Esophagus squamous epithelium (tissue), 5 donors: ENCODE data around the gene DNAH1. TPM values are rescaled to one million over a fixed set of nuclear protein-coding genes. Genes with fewer than 3 reads are reported as not detected.
"Not testable (repeated sequence)": the region's sequence is repeated elsewhere in the genome, so short reads cannot be mapped to it uniquely, and the experiment has no call there.

Experiments used
- DNase-seq: peaks from one replicate; lab custom pipeline; 2025; lab: John Stamatoyannopoulos, UW
- H3K27ac ChIP-seq, 4 donors: fragments of 200-600 bp; sonication (generic); one replicate each; pipeline ENCODE4 v1.5.1; 2016 to 2019; ENCODE audit warnings: mild to moderate bottlenecking in 1 of 4
- H3K27me3 ChIP-seq, 4 donors: fragments of 200-600 bp; sonication (generic); 1 replicate in 3 of 4; 2 replicates in 1 of 4; pipeline versions ENCODE4 v1.5.1 to v1.6.0; 2017 to 2021; ENCODE audit warnings: antibody characterized with exemption in 1 of 4
- H3K36me3 ChIP-seq, 3 donors: fragments of 200-600 bp; sonication (generic); one replicate each; pipeline ENCODE4 v1.5.1; 2016 to 2019
- H3K4me1 ChIP-seq, 3 donors: fragments of 200-600 bp; sonication (generic); one replicate each; pipeline ENCODE4 v1.5.1; 2017 to 2019
- H3K4me3 ChIP-seq, 4 donors: fragments of 200-600 bp; sonication (generic); 1 replicate in 3 of 4; 2 replicates in 1 of 4; pipeline ENCODE4 v1.5.1; 2016 to 2019; ENCODE audit warnings: mild to moderate bottlenecking in 2 of 4, moderate library complexity in 1 of 4
- H3K9me3 ChIP-seq, 3 donors: fragments of 200-600 bp; sonication (generic); one replicate each; pipeline ENCODE4 v1.5.1; 2016 to 2019
- CTCF ChIP-seq, 6 experiments: fragments of 450-650 bp in 4 of 6; fragments of 200-600 bp in 2 of 6; sonication (generic) in 2 of 6; IDR thresholded peaks; one replicate each; pipeline ENCODE4 v1.5.1; 2016 to 2019; ENCODE audit warnings: antibody characterized with exemption in 6 of 6, mild to moderate bottlenecking in 4 of 6, moderate library complexity in 4 of 6
- POLR2A ChIP-seq, 4 donors: fragments of 450-650 bp; IDR thresholded peaks; one replicate each; pipeline ENCODE4 v1.6.1; 2017; ENCODE audit warnings: antibody characterized with exemption in 4 of 4, mild to moderate bottlenecking in 4 of 4, moderate library complexity in 3 of 4
- WGBS, 2 donors: methylation state at CpG; one replicate each; pipeline ENCODE4 v1.1.5; 2018; 5-methylcytosine and 5-hydroxymethylcytosine counted together
- intact Hi-C: fragments of 100-400 bp; cut with DNase I; formaldehyde crosslinking; loops from one replicate; pipeline ENCODE4 v1.15.0; 2022
- total RNA-seq, 4 donors: library from RNA; depleted of rRNA; stranded (reverse); fragments of >200 nt; gene quantifications; one replicate each; pipeline ENCODE4 v1.1.0, GENCODE V29; 2016
- donor health status: DM: yes; HTN: yes; CAD: no.

DNAH1 gene
- total RNA-seq, 4 donors from 2014 or later: 1.3 to 5.9 (median 1.9) TPM

GRCh38 chr3:52272831-52273230, 43.3 kb upstream of the DNAH1 start:
- TF ChIP-seq CTCF (IDR thresholded peaks at IDR 0.05) (no peak), POLR2A (IDR thresholded peaks at IDR 0.05) (no peak)
- no peaks in the 10 kb centered on the region for H3K27me3 ChIP-seq
- 69 to 86% methylated on average over 2 to 3 of the region's 3 CpGs for WGBS, 2 donors
- H3K4me3 ChIP-seq: no peak overlapping the region
- H3K4me1 ChIP-seq: peaks cover 23 to 97% (median 77%) of the 10 kb centered on the region in 3 donors
- H3K27ac ChIP-seq: peak overlapping the region in 1 of 4 donors; percentile 71
- intact Hi-C loops: loop anchor here (5.0 kb wide), 1 partner anchor 36 kb away; the partner anchor contains the start of gene TWF2
- H3K36me3 ChIP-seq: peaks cover 0 to 60% (median 13%) of the 10 kb centered on the region in 3 donors
- no peak for DNase-seq
- H3K9me3 ChIP-seq: no peaks in the 10 kb centered on the region

- not testable (repeated sequence) for H3K9me3 ChIP-seq, H3K27me3 ChIP-seq, DNase-seq
- Histone ChIP-seq H3K27ac (peak overlapping the region in 2 of 4 donors; percentile 98 to 99), H3K4me1 (peaks cover 29 to 87% (median 69%) of the 10 kb centered on the region in 3 donors), H3K4me3 (peak overlapping the region in 1 of 4 donors; percentile 94), H3K36me3 (peaks cover 0 to 40% (median 4%) of the 10 kb centered on the region in 3 donors)
- intact Hi-C loops: loop anchor here (5.0 kb wide), 1 partner anchor 37 kb away; the partner anchor contains the start of gene TWF2
- WGBS, 2 donors: 88 to 90% methylated on average over 18 of the region's 18 CpGs
These were observed 41.3 kb upstream of the DNAH1 start for GRCh38 chr3:52274781-52275180.

- peaks cover 0 to 33% (median 8%) of the 10 kb centered on the region in 3 donors for H3K36me3 ChIP-seq
- intact Hi-C loops: no loop called here
- H3K4me3 ChIP-seq: peak overlapping the region; percentile 76 to 94 (median 84)
- no peak for DNase-seq
- peak overlapping the region; percentile 98 to 100 (median 98) for H3K27ac ChIP-seq
- no peak for TF ChIP-seq CTCF (IDR thresholded peaks at IDR 0.05)
- TF ChIP-seq POLR2A (IDR thresholded peaks at IDR 0.05): peak in 2 of 4 donors; percentile 39 to 70
- peaks cover 26 to 68% (median 51%) of the 10 kb centered on the region in 3 donors for H3K4me1 ChIP-seq
- H3K9me3 ChIP-seq: no peaks in the 10 kb centered on the region
- no peaks in the 10 kb centered on the region for H3K27me3 ChIP-seq
- WGBS, 2 donors: 1% methylated on average over 28 of the region's 28 CpGs
These were observed 38.8 kb upstream of the DNAH1 start for GRCh38 chr3:52277071-52277964.

GRCh38 chr3:52277972-52278509, 38.1 kb upstream of the DNAH1 start:
- no peaks in the 10 kb centered on the region for H3K27me3 ChIP-seq
- peak overlapping the region; percentile 98 to 100 (median 98) for H3K27ac ChIP-seq
- DNase-seq: no peak
- H3K36me3 ChIP-seq: peaks cover 0 to 34% (median 11%) of the 10 kb centered on the region in 3 donors
- TF ChIP-seq POLR2A (IDR thresholded peaks at IDR 0.05) (no peak), CTCF (IDR thresholded peaks at IDR 0.05) (peak in 4 of 6 experiments; percentile 29 to 47 (median 45))
- WGBS, 2 donors: 0% methylated on average over 11 to 20 of the region's 54 CpGs
- no peaks in the 10 kb centered on the region for H3K9me3 ChIP-seq
- peaks cover 26 to 61% (median 44%) of the 10 kb centered on the region in 3 donors for H3K4me1 ChIP-seq
- intact Hi-C loops: no loop called here
- H3K4me3 ChIP-seq: peak overlapping the region; percentile 76 to 94 (median 84)

GRCh38 chr3:52278510-52279069, 37.5 kb upstream of the DNAH1 start, which contains the start of gene WDR82:
Gene WDR82, minus strand, starts transcription at chr3:52278649. Its CDS starts 288 bp downstream, at chr3:52278361.
- intact Hi-C loops: no loop called here
- Histone ChIP-seq H3K36me3 (peaks cover 0 to 28% (median 11%) of the 10 kb centered on the region in 3 donors), H3K27me3 (no peaks in the 10 kb centered on the region), H3K4me3 (peak within 1 kb of the TSS; percentile 76 to 94 (median 84)), H3K9me3 (no peaks in the 10 kb centered on the region), H3K27ac (peak within 1 kb of the TSS; percentile 98 to 100 (median 98)), H3K4me1 (peaks cover 26 to 56% (median 40%) of the 10 kb centered on the region in 3 donors)
- DNase-seq: peak; percentile 61
- peak in 5 of 6 experiments; percentile 42 to 61 (median 43) for TF ChIP-seq CTCF (IDR thresholded peaks at IDR 0.05)
- TF ChIP-seq POLR2A (IDR thresholded peaks at IDR 0.05): peak in 3 of 4 donors; percentile 47 to 89 (median 58)
- 0% methylated on average over 11 to 15 of the region's 58 CpGs for WGBS, 2 donors
